HEK293 (cell line): Measurements from ENCODE around the gene TRIM47.

Experiments
- CTCF ChIP-seq: fragments of 450-650 bp; formaldehyde crosslinking; IDR thresholded peaks from 2 replicates; pipeline ENCODE4 v1.5.1; 2016; ENCODE audit warnings: missing biosample characterization, missing genetic modification characterization
- GLI2 ChIP-seq: fragments of 450-650 bp; formaldehyde crosslinking; IDR thresholded peaks from 2 replicates; pipeline ENCODE4; 2017; ENCODE audit warnings: missing biosample characterization, missing genetic modification characterization, low read depth, borderline replicate concordance
- OVOL3 ChIP-seq: fragments of 450-650 bp; formaldehyde crosslinking; IDR thresholded peaks from 2 replicates; pipeline ENCODE4 v1.5.1; 2016; ENCODE audit warnings: missing biosample characterization, missing genetic modification characterization
- YY1 ChIP-seq: fragments of 450-650 bp; formaldehyde crosslinking; IDR thresholded peaks from 2 replicates; pipeline ENCODE4 v1.5.1; 2018; ENCODE audit warnings: missing biosample characterization, missing genetic modification characterization
- ZBTB1 ChIP-seq: fragments of 450-650 bp; formaldehyde crosslinking; IDR thresholded peaks from 2 replicates; pipeline ENCODE4 v1.5.1; 2016; ENCODE audit warnings: missing biosample characterization, missing genetic modification characterization
- ZBTB17 ChIP-seq: fragments of 450-650 bp; formaldehyde crosslinking; IDR thresholded peaks from 2 replicates; pipeline ENCODE4 v1.5.1; 2016; ENCODE audit warnings: missing biosample characterization, missing genetic modification characterization
- ZBTB49 ChIP-seq: fragments of 450-650 bp; formaldehyde crosslinking; IDR thresholded peaks from 2 replicates; pipeline ENCODE4 v1.5.1; 2016; ENCODE audit warnings: missing biosample characterization, missing genetic modification characterization, low read depth
- ZNF280C ChIP-seq: fragments of 450-650 bp; formaldehyde crosslinking; IDR thresholded peaks from 2 replicates; pipeline ENCODE4 v1.5.1; 2016; ENCODE audit warnings: missing biosample characterization, missing genetic modification characterization
- ZNF324 ChIP-seq: fragments of 450-650 bp; formaldehyde crosslinking; IDR thresholded peaks from 2 replicates; pipeline ENCODE4 v1.5.1; 2016; ENCODE audit warnings: missing biosample characterization, missing genetic modification characterization
- ZNF354C ChIP-seq: fragments of 450-650 bp; formaldehyde crosslinking; IDR thresholded peaks from 2 replicates; pipeline ENCODE4 v1.5.1; 2016; ENCODE audit warnings: missing biosample characterization, missing genetic modification characterization, low read depth, borderline replicate concordance
- ZNF398 ChIP-seq: fragments of 450-650 bp; formaldehyde crosslinking; IDR thresholded peaks from 2 replicates; pipeline ENCODE4 v1.5.1; 2017; ENCODE audit warnings: missing biosample characterization, missing genetic modification characterization
- ZNF404 ChIP-seq: fragments of 450-650 bp; formaldehyde crosslinking; IDR thresholded peaks from 2 replicates; pipeline ENCODE4 v1.5.1; 2017; ENCODE audit warnings: missing biosample characterization, missing genetic modification characterization
- ZNF433 ChIP-seq: fragments of 450-650 bp; formaldehyde crosslinking; IDR thresholded peaks from 2 replicates; pipeline ENCODE4 v1.5.1; 2016; ENCODE audit warnings: missing biosample characterization, missing genetic modification characterization, low read depth
- ZNF768 ChIP-seq: fragments of 450-650 bp; formaldehyde crosslinking; IDR thresholded peaks from 2 replicates; pipeline ENCODE4 v1.5.1; 2018; ENCODE audit warnings: missing biosample characterization, mild to moderate bottlenecking, missing genetic modification characterization

GRCh38 chr17:75843577-75844529 lies 34.5 kb downstream of the TRIM47 start, which contains the start of gene UNC13D:
- TF ChIP-seq ZNF404 (tag by site-specific recombination), result no peak
- TF ChIP-seq ZBTB1 (tag by site-specific recombination), result no peak
- TF ChIP-seq ZBTB49 (tag by site-specific recombination), result no peak
- no peak for TF ChIP-seq ZNF398 (tag by site-specific recombination)
- TF ChIP-seq ZNF280C (tag by site-specific recombination), result no peak
- no peak for TF ChIP-seq CTCF (tag by site-specific recombination)
- no peak for TF ChIP-seq YY1 (tag by site-specific recombination)
- TF ChIP-seq ZNF324 (tag by site-specific recombination), result no peak
- no peak for TF ChIP-seq GLI2 (tag by site-specific recombination)
- TF ChIP-seq ZNF433, result no peak
- TF ChIP-seq ZNF354C, result no peak
- no peak for TF ChIP-seq ZBTB17 (tag by site-specific recombination)
- TF ChIP-seq OVOL3, result no peak
- TF ChIP-seq ZNF768 (tag by site-specific recombination), result no peak
